Large intestine (tissue), 3 donors: ENCODE data around the gene RGL3. TPM values are rescaled to one million over a fixed set of nuclear protein-coding genes. Genes with fewer than 3 reads are reported as not detected.

ENCODE experiments used
- DNase-seq, 2 donors: peaks; one replicate each; pipeline versions ENCODE4 v3.0.0 to v3.0.0-alpha.2; 2013
- H3K27ac ChIP-seq: one replicate; pipeline ENCODE4 v1.5.1; 2013; ENCODE audit warnings: low read length
- H3K27me3 ChIP-seq: 2 replicates; pipeline ENCODE4 v1.6.1; 2013; ENCODE audit warnings: low read length; ENCODE audit not compliant: control insufficient read depth, insufficient read depth
- H3K36me3 ChIP-seq: 2 replicates; pipeline ENCODE4 v1.6.1; 2013; ENCODE audit warnings: low read length; ENCODE audit not compliant: control insufficient read depth, insufficient read depth
- H3K4me1 ChIP-seq: one replicate; pipeline ENCODE4 v1.6.1; 2013; ENCODE audit warnings: low read length; ENCODE audit not compliant: control insufficient read depth, insufficient read depth
- H3K4me3 ChIP-seq: one replicate; pipeline ENCODE4 v1.5.1; 2013; ENCODE audit warnings: low read length
- H3K9me3 ChIP-seq: one replicate; pipeline ENCODE4 v1.6.1; 2013; ENCODE audit warnings: mild to moderate bottlenecking, low read depth, low read length, moderate library complexity; ENCODE audit not compliant: control insufficient read depth
- WGBS: methylation state at CpG from one replicate; pipeline ENCODE4 v1.1.5; 2013; ENCODE audit warnings: low lambda C conversion rate; ENCODE audit not compliant: insufficient coverage; 5-methylcytosine and 5-hydroxymethylcytosine counted together
- polyA plus RNA-seq: library from polyadenylated mRNA; unstranded; fragments of 120-200 nt; gene quantifications from one replicate; pipeline ENCODE4 v1.2.1, GENCODE V29; 2013

The RGL3 gene
- polyA plus RNA-seq, 1 donor: 5.3 TPM

- Histone ChIP-seq H3K4me1 (no peaks in the 10 kb centered on the region), H3K9me3 (peaks cover 4% of the 10 kb centered on the region), H3K27ac (no peak overlapping the region), H3K36me3 (no peaks in the 10 kb centered on the region), H3K27me3 (peaks cover 9% of the 10 kb centered on the region), H3K4me3 (no peak overlapping the region)
- no CpG with 5 or more reads among the region's 9 CpGs for WGBS
- no peak for DNase-seq
Measured at GRCh38 chr19:11401808-11402543, 17.1 kb downstream of the RGL3 start.

- H3K4me1 ChIP-seq: no peaks in the 10 kb centered on the region
- no CpG with 5 or more reads among the region's 1 CpG for WGBS
- H3K9me3 ChIP-seq: peaks cover 4% of the 10 kb centered on the region
- H3K27ac ChIP-seq: no peak overlapping the region
- H3K27me3 ChIP-seq: no peaks in the 10 kb centered on the region
- H3K4me3 ChIP-seq: no peak overlapping the region
- no peak for DNase-seq
- H3K36me3 ChIP-seq: no peaks in the 10 kb centered on the region
Measured at GRCh38 chr19:11400798-11401197, 18.3 kb downstream of the RGL3 start.

GRCh38 chr19:11399667-11400066 lies 19.4 kb downstream of the RGL3 start:
- peaks cover 4% of the 10 kb centered on the region for H3K9me3 ChIP-seq
- WGBS: no CpG with 5 or more reads among the region's 9 CpGs
- H3K4me3 ChIP-seq: no peak overlapping the region
- H3K27me3 ChIP-seq: no peaks in the 10 kb centered on the region
- no peaks in the 10 kb centered on the region for H3K4me1 ChIP-seq
- no peaks in the 10 kb centered on the region for H3K36me3 ChIP-seq
- H3K27ac ChIP-seq: no peak overlapping the region
- DNase-seq: no peak

- Histone ChIP-seq H3K36me3 (no peaks in the 10 kb centered on the region), H3K27ac (no peak overlapping the region), H3K4me1 (no peaks in the 10 kb centered on the region), H3K4me3 (no peak overlapping the region), H3K9me3 (peaks cover 4% of the 10 kb centered on the region), H3K27me3 (no peaks in the 10 kb centered on the region)
- no CpG with 5 or more reads among the region's 22 CpGs for WGBS
- no peak for DNase-seq
Measured at GRCh38 chr19:11397089-11397610, 22.0 kb downstream of the RGL3 start.

GRCh38 chr19:11390933-11391680 lies 28.0 kb downstream of the RGL3 start:
- Histone ChIP-seq H3K36me3 (no peaks in the 10 kb centered on the region), H3K4me3 (no peak overlapping the region), H3K9me3 (no peaks in the 10 kb centered on the region), H3K27ac (no peak overlapping the region), H3K4me1 (no peaks in the 10 kb centered on the region), H3K27me3 (peaks cover 2% of the 10 kb centered on the region)
- no CpG with 5 or more reads among the region's 4 CpGs for WGBS
- DNase-seq: no peak

GRCh38 chr19:11390359-11390758 lies 28.8 kb downstream of the RGL3 start:
- no CpG with 5 or more reads among the region's 2 CpGs for WGBS
- no peaks in the 10 kb centered on the region for H3K36me3 ChIP-seq
- H3K4me3 ChIP-seq: no peak overlapping the region
- peaks cover 2% of the 10 kb centered on the region for H3K27me3 ChIP-seq
- H3K27ac ChIP-seq: no peak overlapping the region
- no peak for DNase-seq
- H3K4me1 ChIP-seq: no peaks in the 10 kb centered on the region
- no peaks in the 10 kb centered on the region for H3K9me3 ChIP-seq

GRCh38 chr19:11387162-11388034 lies 31.7 kb downstream of the RGL3 start:
- Histone ChIP-seq H3K36me3 (no peaks in the 10 kb centered on the region), H3K27me3 (peaks cover 13% of the 10 kb centered on the region), H3K27ac (no peak overlapping the region), H3K4me1 (peaks cover 19% of the 10 kb centered on the region), H3K4me3 (no peak overlapping the region), H3K9me3 (peaks cover 4% of the 10 kb centered on the region)
- DNase-seq: no peak
- WGBS: 71% methylated on average over 3 of the region's 19 CpGs

- no CpG with 5 or more reads among the region's 5 CpGs for WGBS
- H3K4me1 ChIP-seq: peaks cover 33% of the 10 kb centered on the region
- peaks cover 4% of the 10 kb centered on the region for H3K9me3 ChIP-seq
- DNase-seq: no peak
- H3K27me3 ChIP-seq: peaks cover 15% of the 10 kb centered on the region
- H3K27ac ChIP-seq: no peak overlapping the region
- H3K36me3 ChIP-seq: no peaks in the 10 kb centered on the region
- no peak overlapping the region for H3K4me3 ChIP-seq
Measured at GRCh38 chr19:11384778-11385129, 34.4 kb downstream of the RGL3 start.

GRCh38 chr19:11383706-11384048 lies 35.4 kb downstream of the RGL3 start:
- no CpG with 5 or more reads among the region's 9 CpGs for whole genome bisulfite sequencing

More at GRCh38 chr19:11383706-11384048, 35.4 kb downstream of the RGL3 start:
- peaks cover 4% of the 10 kb centered on the region for H3K9me3 ChIP-seq
- H3K4me1 ChIP-seq: peaks cover 33% of the 10 kb centered on the region
- H3K4me3 ChIP-seq: peak overlapping the region; percentile 79
- H3K36me3 ChIP-seq: peaks cover under 1% of the 10 kb centered on the region
- no peak for DNase-seq
- peaks cover 15% of the 10 kb centered on the region for H3K27me3 ChIP-seq
- H3K27ac ChIP-seq: peak overlapping the region; percentile 86
